Right atrium auricular region (tissue), 2 donors: Measurements from ENCODE around the gene CFAP107. TPM values are rescaled to one million over a fixed set of nuclear protein-coding genes. Genes with fewer than 3 reads are reported as not detected.

ENCODE experiments used
- DNase-seq: peaks from one replicate; pipeline ENCODE4 v3.0.0-alpha.2; 2019; ENCODE audit warnings: low spot score
- H3K27ac ChIP-seq, 2 donors: fragments of 200-600 bp; sonication (generic); 1 replicate in 1 of 2; 2 replicates in 1 of 2; pipeline ENCODE4 v1.5.1; 2016 to 2019
- H3K27me3 ChIP-seq, 2 donors: fragments of 200-600 bp; sonication (generic); one replicate each; pipeline versions ENCODE4 v1.5.1 to v1.6.0; 2017 to 2019
- H3K36me3 ChIP-seq: fragments of 200-600 bp; sonication (generic); one replicate; pipeline ENCODE4 v1.5.1; 2016
- H3K4me1 ChIP-seq, 2 donors: fragments of 200-600 bp; sonication (generic); one replicate each; pipeline versions ENCODE4 v1.5.1 to v1.6.0; 2017 to 2019
- H3K4me3 ChIP-seq, 2 donors: fragments of 200-600 bp; sonication (generic); 1 replicate in 1 of 2; 2 replicates in 1 of 2; pipeline ENCODE4 v1.5.1; 2017 to 2019; ENCODE audit warnings: mild to moderate bottlenecking in 1 of 2, moderate library complexity in 1 of 2
- H3K9me3 ChIP-seq, 2 donors: fragments of 200-600 bp; sonication (generic); one replicate each; pipeline ENCODE4 v1.5.1; 2019
- total RNA-seq, 2 donors: library from RNA; depleted of rRNA; stranded (reverse); fragments of >200 nt; gene quantifications; one replicate each; pipeline ENCODE4 v1.1.0, GENCODE V29; 2016
- TF ChIP-seq, protein P1 (sequence below), 2 donors: fragments of 200-600 bp; sonication (generic); IDR thresholded peaks; one replicate each; pipeline ENCODE4 v1.5.1; 2019; ENCODE audit warnings: antibody characterized with exemption in 2 of 2

Gene CFAP107
- total RNA-seq, 2 donors from 2014 or later, result not detected

GRCh38 chr1:12745126-12745991 lies 641 bp upstream of the CFAP107 start:
- no peak overlapping the region for H3K27ac ChIP-seq
- H3K27me3 ChIP-seq, result no peaks in the 10 kb centered on the region
- TF ChIP-seq, protein P1, sequence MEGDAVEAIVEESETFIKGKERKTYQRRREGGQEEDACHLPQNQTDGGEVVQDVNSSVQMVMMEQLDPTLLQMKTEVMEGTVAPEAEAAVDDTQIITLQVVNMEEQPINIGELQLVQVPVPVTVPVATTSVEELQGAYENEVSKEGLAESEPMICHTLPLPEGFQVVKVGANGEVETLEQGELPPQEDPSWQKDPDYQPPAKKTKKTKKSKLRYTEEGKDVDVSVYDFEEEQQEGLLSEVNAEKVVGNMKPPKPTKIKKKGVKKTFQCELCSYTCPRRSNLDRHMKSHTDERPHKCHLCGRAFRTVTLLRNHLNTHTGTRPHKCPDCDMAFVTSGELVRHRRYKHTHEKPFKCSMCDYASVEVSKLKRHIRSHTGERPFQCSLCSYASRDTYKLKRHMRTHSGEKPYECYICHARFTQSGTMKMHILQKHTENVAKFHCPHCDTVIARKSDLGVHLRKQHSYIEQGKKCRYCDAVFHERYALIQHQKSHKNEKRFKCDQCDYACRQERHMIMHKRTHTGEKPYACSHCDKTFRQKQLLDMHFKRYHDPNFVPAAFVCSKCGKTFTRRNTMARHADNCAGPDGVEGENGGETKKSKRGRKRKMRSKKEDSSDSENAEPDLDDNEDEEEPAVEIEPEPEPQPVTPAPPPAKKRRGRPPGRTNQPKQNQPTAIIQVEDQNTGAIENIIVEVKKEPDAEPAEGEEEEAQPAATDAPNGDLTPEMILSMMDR (IDR thresholded peaks at IDR 0.05), result no peak
- peaks cover 0 to 32% of the 10 kb centered on the region in 2 donors for H3K9me3 ChIP-seq
- DNase-seq, result no peak
- no peaks in the 10 kb centered on the region for H3K4me1 ChIP-seq
- no peaks in the 10 kb centered on the region for H3K36me3 ChIP-seq
- H3K4me3 ChIP-seq, result no peak overlapping the region

- TF ChIP-seq, protein P1 (IDR thresholded peaks at IDR 0.05), result no peak
- H3K27ac ChIP-seq, result no peak overlapping the region
- H3K36me3 ChIP-seq, result no peaks in the 10 kb centered on the region
- H3K4me3 ChIP-seq, result no peak overlapping the region
- no peak for DNase-seq
- no peaks in the 10 kb centered on the region for H3K4me1 ChIP-seq
- no peaks in the 10 kb centered on the region for H3K27me3 ChIP-seq
- peaks cover 0 to 36% of the 10 kb centered on the region in 2 donors for H3K9me3 ChIP-seq
These were observed 2.9 kb downstream of the CFAP107 start for GRCh38 chr1:12748778-12749355.

DNA sequence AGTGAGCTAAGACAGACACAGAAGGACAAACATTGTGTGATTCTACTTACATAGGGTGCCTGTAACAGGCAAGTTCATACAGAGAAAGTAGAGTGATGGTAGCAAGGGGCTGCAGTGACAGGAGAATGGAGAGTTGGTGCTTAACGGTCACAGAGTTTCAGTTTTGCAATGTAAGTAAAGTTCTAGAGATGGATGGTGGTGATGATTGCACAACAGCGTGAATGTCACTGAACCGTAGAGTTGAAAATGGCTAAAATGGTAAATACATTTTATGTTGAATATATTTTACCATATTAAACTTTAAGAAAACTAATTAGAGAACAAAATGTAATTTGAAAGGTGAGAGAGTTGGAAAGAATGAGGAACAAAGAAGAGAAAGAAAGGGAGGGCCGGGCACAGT lies 8.7 kb downstream of the CFAP107 start:
- H3K27ac ChIP-seq, result no peak overlapping the region
- no peaks in the 10 kb centered on the region for H3K4me1 ChIP-seq
- no peak for DNase-seq
- no peaks in the 10 kb centered on the region for H3K36me3 ChIP-seq
- TF ChIP-seq, protein P1 (IDR thresholded peaks at IDR 0.05), result no peak
- H3K27me3 ChIP-seq, result no peaks in the 10 kb centered on the region
- peaks cover 0 to 10% of the 10 kb centered on the region in 2 donors for H3K9me3 ChIP-seq
- no peak overlapping the region for H3K4me3 ChIP-seq

GRCh38 chr1:12756273-12756672 lies 10.3 kb downstream of the CFAP107 start:
- H3K9me3 ChIP-seq, result no peaks in the 10 kb centered on the region
- DNase-seq, result no peak
- H3K4me3 ChIP-seq, result no peak overlapping the region
- TF ChIP-seq, protein P1 (IDR thresholded peaks at IDR 0.05), result no peak
- H3K27ac ChIP-seq, result no peak overlapping the region
- no peaks in the 10 kb centered on the region for H3K27me3 ChIP-seq
- H3K4me1 ChIP-seq, result no peaks in the 10 kb centered on the region
- H3K36me3 ChIP-seq, result no peaks in the 10 kb centered on the region

DNA sequence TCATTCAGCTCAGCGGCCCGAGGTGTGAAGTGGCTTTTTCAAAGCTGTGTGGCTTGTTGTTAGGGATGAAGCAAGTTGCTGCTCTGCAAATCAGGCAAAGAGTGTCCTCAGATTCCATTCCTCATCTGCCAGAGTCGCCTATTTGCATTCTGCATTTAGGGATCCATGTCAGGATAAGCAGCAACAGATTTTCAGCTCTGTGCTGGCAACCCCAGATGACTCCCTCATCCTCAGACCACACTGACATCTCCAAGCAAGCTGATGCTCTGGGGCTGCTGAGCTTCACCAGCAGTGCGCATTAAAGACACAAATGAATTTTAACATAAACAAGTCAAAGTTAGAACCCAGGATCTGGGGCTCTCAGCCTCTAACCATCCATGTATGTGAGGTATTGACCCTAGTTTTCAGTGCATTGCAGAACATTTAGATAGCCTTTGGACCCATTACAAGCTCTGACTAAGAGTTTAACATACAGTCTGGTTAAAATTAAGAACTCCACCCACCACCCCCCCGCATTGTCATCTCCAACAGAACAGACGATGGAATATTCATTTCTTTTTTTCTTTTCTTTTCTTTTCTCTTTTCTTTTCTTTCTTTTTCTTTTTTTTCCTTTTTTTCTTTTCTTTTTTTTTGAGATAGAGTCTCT lies 10.9 kb downstream of the CFAP107 start:
- Histone ChIP-seq H3K4me1 (no peaks in the 10 kb centered on the region), H3K9me3 (no peaks in the 10 kb centered on the region), H3K36me3 (no peaks in the 10 kb centered on the region), H3K27me3 (no peaks in the 10 kb centered on the region), H3K27ac (no peak overlapping the region), H3K4me3 (no peak overlapping the region)
- TF ChIP-seq, protein P1 (IDR thresholded peaks at IDR 0.05), result no peak
- DNase-seq, result no peak
